ENCODE measurements around the gene LSG1. TPM values are rescaled to one million over a fixed set of nuclear protein-coding genes. Genes with fewer than 3 reads are reported as not detected.

The LSG1 gene
- total RNA-seq, 2 experiments from 2014 or later: 47.3 to 55.2 TPM

DNA sequence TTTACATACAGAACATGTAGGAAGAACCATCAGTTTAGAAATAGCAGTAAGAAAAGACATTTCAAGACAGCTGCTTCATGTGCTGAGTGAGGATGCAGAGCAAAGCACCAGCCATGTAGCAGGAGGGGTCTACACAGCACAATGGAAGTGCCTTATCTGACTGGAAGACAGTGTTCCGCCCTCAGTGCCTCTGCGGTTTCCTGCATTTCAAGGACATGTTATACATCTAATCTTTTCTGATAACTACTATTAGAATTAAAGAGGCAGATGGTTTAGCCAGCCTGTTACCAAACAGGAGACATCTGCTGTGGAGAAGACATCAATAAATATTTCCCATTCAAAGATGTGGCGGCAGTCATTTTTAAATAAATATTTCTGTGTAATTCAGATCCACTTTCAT lies 10.6 kb downstream of the LSG1 start:
- H3K36me3 Mint-ChIP-seq: peaks cover 31% of the 10 kb centered on the region
- no peak overlapping the region for H3K4me3 Mint-ChIP-seq
- no peak overlapping the region for H3K27ac Mint-ChIP-seq
- POLR2A ChIA-PET: no interaction called here
- DNase-seq (no peak), ATAC-seq (ENCODE audit: low read depth) (no peak)
- no peaks in the 10 kb centered on the region for H3K9me3 Mint-ChIP-seq
- H3K27me3 Mint-ChIP-seq: no peaks in the 10 kb centered on the region
- peaks cover 5% of the 10 kb centered on the region for H3K4me1 Mint-ChIP-seq

DNA sequence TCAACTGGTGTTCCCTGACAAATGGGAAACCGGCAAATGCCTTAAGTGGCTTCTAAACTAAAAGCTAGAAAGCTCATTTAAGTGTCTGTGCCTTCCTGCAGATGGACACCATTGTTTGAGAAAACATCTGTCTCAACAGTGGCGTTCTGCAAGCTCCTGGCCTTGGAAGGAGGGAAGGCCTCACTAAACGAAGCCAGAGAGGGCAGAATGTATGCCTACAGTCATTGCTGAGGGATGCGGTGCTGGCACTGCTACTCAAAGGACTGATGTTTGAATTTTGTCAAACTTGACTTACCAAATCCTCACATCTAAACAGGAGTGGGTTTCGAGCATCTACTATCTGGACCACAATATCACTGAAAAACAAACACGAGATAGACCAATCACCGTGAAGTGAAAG lies 12.2 kb downstream of the LSG1 start:
- no peaks in the 10 kb centered on the region for H3K27me3 Mint-ChIP-seq
- H3K9me3 Mint-ChIP-seq: no peaks in the 10 kb centered on the region
- no peak overlapping the region for H3K4me3 Mint-ChIP-seq
- ATAC-seq (ENCODE audit: low read depth): no peak
- peaks cover 26% of the 10 kb centered on the region for H3K36me3 Mint-ChIP-seq
- H3K27ac Mint-ChIP-seq: no peak overlapping the region
- peaks cover 5% of the 10 kb centered on the region for H3K4me1 Mint-ChIP-seq
- POLR2A ChIA-PET: interaction anchor here (0.8 kb wide), 1 partner anchor 12 kb away, joined by 3 read pairs; no protein-coding TSS in a partner anchor
- DNase-seq: no peak

GRCh38 chr3:194658477-194659242 lies 13.3 kb downstream of the LSG1 start:
- H3K36me3 Mint-ChIP-seq: peaks cover 36% of the 10 kb centered on the region
- POLR2A ChIA-PET: no interaction called here
- no peak overlapping the region for H3K27ac Mint-ChIP-seq
- no peak for DNase-seq
- peaks cover 5% of the 10 kb centered on the region for H3K4me1 Mint-ChIP-seq
- no peak overlapping the region for H3K4me3 Mint-ChIP-seq
- H3K9me3 Mint-ChIP-seq: no peaks in the 10 kb centered on the region
- no peaks in the 10 kb centered on the region for H3K27me3 Mint-ChIP-seq
- no peak for ATAC-seq (ENCODE audit: low read depth)

DNA sequence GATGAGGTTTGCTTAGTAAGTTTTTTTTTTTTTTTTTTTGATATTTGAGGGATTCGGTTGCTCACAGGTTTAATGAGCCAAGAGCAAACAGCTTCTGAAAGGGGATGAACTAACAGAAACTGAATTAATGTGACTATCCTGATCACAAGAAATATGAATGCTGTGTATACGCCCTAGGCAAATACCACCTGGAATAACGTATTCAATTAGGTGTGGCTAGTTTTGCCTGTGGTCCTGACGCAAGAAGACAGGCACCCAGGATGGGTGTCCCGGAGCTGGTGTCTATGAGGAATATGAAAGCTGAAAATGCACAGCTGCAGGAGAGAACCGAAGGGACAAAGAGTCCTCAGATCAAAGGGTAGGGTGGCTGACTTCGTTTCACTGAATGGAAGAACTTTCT lies 14.6 kb downstream of the LSG1 start:
- Mint-ChIP-seq H3K4me3 (no peak overlapping the region), H3K27ac (no peak overlapping the region), H3K9me3 (no peaks in the 10 kb centered on the region), H3K36me3 (peaks cover 44% of the 10 kb centered on the region), H3K27me3 (no peaks in the 10 kb centered on the region), H3K4me1 (peaks cover 5% of the 10 kb centered on the region)
- POLR2A ChIA-PET: no interaction called here
- no peak for DNase-seq
- ATAC-seq (ENCODE audit: low read depth): no peak

DNA sequence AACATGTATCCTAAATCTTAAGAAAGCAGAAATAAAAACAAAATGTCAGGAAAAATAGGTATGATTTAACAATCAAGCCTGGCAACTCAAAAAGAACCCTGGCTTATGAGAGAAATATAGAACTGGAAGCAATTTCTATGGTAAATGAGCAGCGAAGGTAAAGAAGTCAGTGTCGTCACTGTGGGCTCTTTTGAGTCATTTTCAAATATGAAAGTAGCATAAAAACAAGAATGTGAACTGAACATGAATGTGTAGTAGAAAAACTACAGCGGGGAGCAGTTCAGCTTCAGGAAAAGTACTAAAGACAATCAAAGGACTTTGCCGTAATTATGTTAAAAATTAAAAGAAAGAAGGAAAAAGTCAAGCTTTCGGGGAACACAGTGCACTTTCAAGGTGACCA lies 17.5 kb downstream of the LSG1 start:
- POLR2A ChIA-PET: no interaction called here
- no peaks in the 10 kb centered on the region for H3K27me3 Mint-ChIP-seq
- no peak overlapping the region for H3K4me3 Mint-ChIP-seq
- ATAC-seq (ENCODE audit: low read depth) (no peak), DNase-seq (no peak)
- no peaks in the 10 kb centered on the region for H3K9me3 Mint-ChIP-seq
- H3K27ac Mint-ChIP-seq: no peak overlapping the region
- H3K4me1 Mint-ChIP-seq: no peaks in the 10 kb centered on the region
- H3K36me3 Mint-ChIP-seq: peaks cover 57% of the 10 kb centered on the region

- DNase-seq (no peak), ATAC-seq (ENCODE audit: low read depth) (no peak)
- POLR2A ChIA-PET: no interaction called here
- H3K36me3 Mint-ChIP-seq: peaks cover 37% of the 10 kb centered on the region
- no peaks in the 10 kb centered on the region for H3K4me1 Mint-ChIP-seq
- no peak overlapping the region for H3K4me3 Mint-ChIP-seq
- H3K27me3 Mint-ChIP-seq: no peaks in the 10 kb centered on the region
- H3K27ac Mint-ChIP-seq: no peak overlapping the region
- H3K9me3 Mint-ChIP-seq: no peaks in the 10 kb centered on the region
These were observed 24.2 kb downstream of the LSG1 start for GRCh38 chr3:194647747-194648146.

DNA sequence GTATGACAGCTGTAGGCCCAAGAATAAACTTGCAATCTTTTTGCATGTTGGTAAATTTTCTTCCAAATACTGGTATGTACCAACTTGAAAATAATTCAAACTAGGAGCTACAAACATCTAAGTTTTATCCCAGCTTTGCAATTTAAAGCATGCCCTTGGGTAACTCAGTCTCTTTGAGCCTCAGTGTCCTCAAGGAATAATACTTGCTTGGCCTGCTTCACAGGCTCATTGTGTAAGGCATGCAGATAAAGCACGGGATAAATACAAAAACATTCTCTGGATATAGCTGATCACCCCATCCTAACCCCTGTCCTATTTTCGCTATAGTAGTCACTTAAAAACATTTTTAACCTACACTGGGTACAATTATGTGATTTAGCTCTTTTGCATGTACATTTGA lies 29.2 kb downstream of the LSG1 start:
- DNase-seq: no peak
- no peak overlapping the region for H3K4me3 Mint-ChIP-seq
- no peak overlapping the region for H3K27ac Mint-ChIP-seq
- POLR2A ChIA-PET: no interaction called here
- H3K4me1 Mint-ChIP-seq: no peaks in the 10 kb centered on the region
- ATAC-seq (ENCODE audit: low read depth): no peak
- peaks cover 23% of the 10 kb centered on the region for H3K36me3 Mint-ChIP-seq
- H3K27me3 Mint-ChIP-seq: no peaks in the 10 kb centered on the region
- no peaks in the 10 kb centered on the region for H3K9me3 Mint-ChIP-seq

GRCh38 chr3:194640829-194641228 lies 31.2 kb downstream of the LSG1 start:
- peaks cover 19% of the 10 kb centered on the region for H3K36me3 Mint-ChIP-seq
- no peak overlapping the region for H3K4me3 Mint-ChIP-seq
- H3K27me3 Mint-ChIP-seq: no peaks in the 10 kb centered on the region
- no peak for ATAC-seq (ENCODE audit: low read depth)
- POLR2A ChIA-PET: no interaction called here
- no peak for DNase-seq
- H3K9me3 Mint-ChIP-seq: no peaks in the 10 kb centered on the region
- H3K27ac Mint-ChIP-seq: no peak overlapping the region
- no peaks in the 10 kb centered on the region for H3K4me1 Mint-ChIP-seq

DNA sequence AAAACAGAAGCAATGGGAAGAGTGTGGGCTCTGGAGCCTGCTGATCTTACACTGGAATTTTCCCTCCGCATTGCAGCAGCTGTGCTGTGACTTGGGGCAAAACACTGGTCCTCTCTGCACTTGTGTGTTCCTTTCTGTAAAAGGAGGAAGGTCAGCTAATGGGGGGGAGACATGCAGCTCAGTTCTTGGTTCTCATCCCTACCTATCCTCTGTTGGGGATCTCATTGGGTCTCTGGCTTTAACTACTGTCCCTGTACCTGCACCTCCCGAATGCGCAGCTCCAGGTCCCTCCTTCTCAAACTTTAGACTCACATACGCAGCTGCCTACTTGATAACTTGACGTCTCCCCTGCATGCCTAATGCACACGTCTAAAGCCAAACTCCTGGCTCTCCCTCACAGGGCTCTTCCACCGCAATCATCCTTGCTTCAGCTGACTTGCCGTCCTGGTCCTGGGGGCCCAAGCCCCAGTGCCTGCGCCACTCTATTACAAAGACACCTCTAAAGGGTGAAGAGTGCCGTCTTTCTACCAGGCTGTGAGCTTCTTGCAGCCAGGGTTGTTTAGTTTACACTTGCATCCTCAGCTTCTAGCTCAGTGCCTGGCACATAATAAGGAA lies 32.9 kb downstream of the LSG1 start:
- H3K4me1 Mint-ChIP-seq: peaks cover 2% of the 10 kb centered on the region
- ATAC-seq (ENCODE audit: low read depth) (no peak), DNase-seq (no peak)
- H3K9me3 Mint-ChIP-seq: no peaks in the 10 kb centered on the region
- H3K27me3 Mint-ChIP-seq: no peaks in the 10 kb centered on the region
- H3K36me3 Mint-ChIP-seq: peaks cover 17% of the 10 kb centered on the region
- POLR2A ChIA-PET: interaction anchor here (0.6 kb wide), 1 partner anchor 48 kb away, joined by 4 read pairs; no protein-coding TSS in a partner anchor
- H3K4me3 Mint-ChIP-seq: no peak overlapping the region
- H3K27ac Mint-ChIP-seq: no peak overlapping the region

DNA sequence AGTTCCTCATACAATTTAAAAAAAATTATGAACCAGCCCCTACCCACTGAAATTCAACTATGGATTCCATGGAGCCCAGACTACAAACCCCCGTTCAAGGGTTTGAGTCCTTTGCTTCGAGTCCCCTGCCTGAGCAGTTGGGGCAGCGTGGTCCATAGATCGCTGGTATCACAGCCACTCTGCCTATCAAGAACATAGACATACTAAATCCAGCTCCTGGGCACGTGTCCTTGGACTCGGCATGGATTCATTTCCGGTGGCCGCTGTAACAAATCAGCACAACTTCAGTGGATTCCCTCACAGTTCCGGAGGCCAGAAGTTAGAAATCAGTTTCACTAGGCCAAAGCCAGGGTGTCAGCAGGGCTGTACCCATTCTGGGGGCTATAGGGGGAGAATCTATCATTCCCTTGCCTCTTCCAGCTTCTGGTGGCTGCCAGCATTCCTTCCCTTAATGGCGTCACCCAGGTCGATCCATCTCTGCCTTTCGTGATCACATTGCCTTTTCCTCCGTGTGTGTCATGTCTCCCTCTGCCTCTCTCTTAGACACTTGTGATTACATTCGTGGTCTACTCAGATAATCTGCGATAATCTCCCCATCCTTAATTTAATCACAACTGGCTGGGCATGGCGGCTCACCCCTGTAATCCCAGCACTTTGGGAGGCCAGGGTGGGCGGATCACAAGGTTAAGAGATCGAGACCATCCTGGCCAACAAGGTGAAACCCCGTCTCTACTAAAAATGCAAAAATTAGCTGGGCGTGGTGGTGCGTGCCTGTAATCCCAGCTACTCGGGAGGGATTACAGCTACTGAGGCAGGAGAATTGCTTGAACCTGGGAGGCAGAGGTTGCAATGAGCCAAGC lies 34.2 kb downstream of the LSG1 start:
- Mint-ChIP-seq H3K27ac (no peak overlapping the region), H3K4me1 (peaks cover 2% of the 10 kb centered on the region), H3K27me3 (no peaks in the 10 kb centered on the region), H3K36me3 (peaks cover 13% of the 10 kb centered on the region), H3K4me3 (no peak overlapping the region), H3K9me3 (no peaks in the 10 kb centered on the region)
- POLR2A ChIA-PET: interaction anchor here (0.6 kb wide), 1 partner anchor 49 kb away, joined by 4 read pairs; no protein-coding TSS in a partner anchor
- ATAC-seq (ENCODE audit: low read depth) (no peak), DNase-seq (no peak)

- Mint-ChIP-seq H3K4me1 (peaks cover 2% of the 10 kb centered on the region), H3K4me3 (no peak overlapping the region), H3K27ac (no peak overlapping the region), H3K36me3 (peaks cover 10% of the 10 kb centered on the region), H3K9me3 (no peaks in the 10 kb centered on the region), H3K27me3 (no peaks in the 10 kb centered on the region)
- DNase-seq: no peak
- no peak for ATAC-seq (ENCODE audit: low read depth)
- POLR2A ChIA-PET: no interaction called here
These were observed 34.9 kb downstream of the LSG1 start for GRCh38 chr3:194637066-194637465.

GRCh38 chr3:194633349-194634004 lies 38.5 kb downstream of the LSG1 start, which contains the start of gene TMEM44:
Gene TMEM44, minus strand, starts transcription at chr3:194633419. Its CDS starts 204 bp downstream, at chr3:194633215.
- peak within 1 kb of the TSS; percentile 78 for H3K27ac Mint-ChIP-seq
- H3K4me1 Mint-ChIP-seq: peaks cover 5% of the 10 kb centered on the region
- POLR2A ChIA-PET: interaction anchor here (0.7 kb wide), 1 partner anchor 49 kb away, joined by 4 read pairs; no protein-coding TSS in a partner anchor
- no peaks in the 10 kb centered on the region for H3K9me3 Mint-ChIP-seq
- peaks cover 10% of the 10 kb centered on the region for H3K36me3 Mint-ChIP-seq
- peak; percentile 83 for DNase-seq
- H3K4me3 Mint-ChIP-seq: peak within 1 kb of the TSS; percentile 88
- H3K27me3 Mint-ChIP-seq: peaks cover 3% of the 10 kb centered on the region
- peak; percentile 77 for ATAC-seq (ENCODE audit: low read depth)

DNA sequence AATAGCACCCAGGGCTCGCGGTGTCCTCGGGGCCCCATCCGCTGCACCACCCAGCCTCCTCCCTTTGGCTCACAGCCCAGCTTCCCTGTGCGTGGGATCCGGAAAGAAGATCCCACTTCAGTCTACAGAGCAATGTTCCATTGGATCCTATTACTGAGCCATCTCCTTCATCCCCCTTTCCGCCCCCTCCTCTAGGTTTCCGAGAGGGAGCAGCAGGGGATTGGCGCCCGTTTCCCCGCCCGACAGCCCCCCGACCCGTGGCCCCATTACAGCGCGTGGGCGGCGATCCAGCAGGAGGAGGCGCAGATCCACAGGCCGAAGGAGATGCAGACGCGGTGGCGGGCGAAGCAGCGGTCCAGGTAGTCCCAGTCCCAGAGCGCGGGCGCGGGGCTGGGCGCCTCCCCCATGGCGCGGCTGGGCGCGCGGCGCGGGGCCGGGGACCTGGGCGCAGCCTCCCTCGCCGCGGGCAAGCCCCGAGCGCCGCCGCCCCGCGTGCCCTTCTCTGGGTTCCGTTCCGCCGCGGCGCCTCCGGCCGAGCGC lies 39.1 kb downstream of the LSG1 start:
- peaks cover 3% of the 10 kb centered on the region for H3K27me3 Mint-ChIP-seq
- POLR2A ChIA-PET: no interaction called here
- no peaks in the 10 kb centered on the region for H3K9me3 Mint-ChIP-seq
- DNase-seq (peak; percentile 44), ATAC-seq (ENCODE audit: low read depth) (peak; percentile 70)
- peak overlapping the region; percentile 30 for H3K27ac Mint-ChIP-seq
- H3K4me1 Mint-ChIP-seq: peaks cover 5% of the 10 kb centered on the region
- peaks cover 11% of the 10 kb centered on the region for H3K36me3 Mint-ChIP-seq
- peak overlapping the region; percentile 88 for H3K4me3 Mint-ChIP-seq

All from activated naive CD8-positive, alpha-beta T cell treated with anti-CD3 and anti-CD28 coated beads, Interleukin-2, amount 10 ng/mL, durations not matched to agents 7 days and 5 days (primary cell).